GM18508 (cell line): ENCODE data around the gene ZIC5.

Source experiments
- ATAC-seq: cut with Tn5 transposase; IDR thresholded peaks from one replicate; pipeline ENCODE4 v1.9.1; 2021; ENCODE audit warnings: moderate number of reproducible peaks; ENCODE audit not compliant: insufficient read depth, unreplicated experiment

The ZIC5 gene

DNA sequence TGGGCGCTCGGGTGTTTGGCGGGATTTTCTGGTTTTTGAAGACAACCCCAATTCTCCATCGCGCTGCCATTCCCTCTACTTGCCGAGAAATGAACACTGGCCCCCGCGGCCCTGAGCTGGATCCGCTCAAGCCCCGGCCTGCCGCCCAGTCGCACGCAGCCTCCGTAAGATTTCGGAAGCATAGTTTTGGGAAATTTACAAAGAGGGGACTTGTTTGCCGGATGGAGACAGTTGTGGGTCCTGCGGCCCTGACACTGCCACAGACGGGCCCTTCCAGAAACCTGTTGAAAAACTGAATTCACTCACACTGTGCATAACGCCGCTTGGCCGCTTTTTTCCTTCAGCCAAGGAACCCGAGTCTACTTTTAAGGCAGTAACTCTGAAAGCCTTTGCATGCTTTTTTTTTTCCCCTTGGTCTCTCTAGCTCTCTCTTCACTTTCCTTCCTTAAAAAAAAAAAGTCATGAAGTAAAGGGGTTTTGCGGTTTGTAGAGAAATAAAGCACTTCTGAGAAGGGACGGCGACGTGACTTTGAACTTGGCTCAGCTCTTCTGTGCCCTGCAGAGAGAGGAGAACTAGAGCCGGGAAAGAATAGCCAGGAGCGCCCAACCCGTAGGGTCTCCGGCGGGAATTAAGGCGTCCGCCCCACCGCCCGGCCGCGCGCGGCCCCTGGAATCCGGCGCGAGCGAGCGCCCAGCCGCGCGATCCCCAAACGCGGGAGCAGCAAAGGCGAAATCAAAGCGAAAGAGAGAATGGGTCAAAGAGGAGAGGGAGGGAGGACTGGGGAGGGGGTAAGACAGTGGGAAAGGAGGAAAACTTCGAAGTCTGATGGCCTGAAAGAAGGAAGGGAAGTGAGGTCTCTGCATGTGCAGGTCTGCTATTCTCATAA lies 6.6 kb upstream of the ZIC5 start:
- ATAC-seq: no peak

- ATAC-seq: no peak
These were observed 5.9 kb upstream of the ZIC5 start for GRCh38 chr13:99977334-99977911.

DNA sequence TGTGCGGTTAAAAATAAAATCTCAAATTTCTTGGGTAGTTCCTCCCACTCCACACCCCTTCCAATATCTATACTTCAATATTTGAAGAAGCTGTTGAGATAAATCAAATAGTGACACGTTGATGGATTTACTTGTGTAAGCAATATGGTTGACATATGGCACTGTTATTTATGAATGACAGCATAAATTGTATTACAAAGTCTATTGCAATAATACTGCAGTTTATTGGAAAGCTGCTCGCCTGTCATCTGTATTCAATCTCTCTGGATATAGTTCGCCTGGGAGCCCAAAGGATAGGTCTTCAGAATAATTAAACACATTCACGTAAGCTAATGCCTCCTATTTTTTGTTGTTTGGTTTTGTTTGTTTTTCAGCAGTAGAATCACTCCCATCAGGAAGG lies 5.0 kb upstream of the ZIC5 start:
- no peak for ATAC-seq

- no peak for ATAC-seq
These were observed 4.1 kb upstream of the ZIC5 start for GRCh38 chr13:99975626-99976025.

GRCh38 chr13:99974939-99975561 lies 3.5 kb upstream of the ZIC5 start:
- ATAC-seq: no peak

DNA sequence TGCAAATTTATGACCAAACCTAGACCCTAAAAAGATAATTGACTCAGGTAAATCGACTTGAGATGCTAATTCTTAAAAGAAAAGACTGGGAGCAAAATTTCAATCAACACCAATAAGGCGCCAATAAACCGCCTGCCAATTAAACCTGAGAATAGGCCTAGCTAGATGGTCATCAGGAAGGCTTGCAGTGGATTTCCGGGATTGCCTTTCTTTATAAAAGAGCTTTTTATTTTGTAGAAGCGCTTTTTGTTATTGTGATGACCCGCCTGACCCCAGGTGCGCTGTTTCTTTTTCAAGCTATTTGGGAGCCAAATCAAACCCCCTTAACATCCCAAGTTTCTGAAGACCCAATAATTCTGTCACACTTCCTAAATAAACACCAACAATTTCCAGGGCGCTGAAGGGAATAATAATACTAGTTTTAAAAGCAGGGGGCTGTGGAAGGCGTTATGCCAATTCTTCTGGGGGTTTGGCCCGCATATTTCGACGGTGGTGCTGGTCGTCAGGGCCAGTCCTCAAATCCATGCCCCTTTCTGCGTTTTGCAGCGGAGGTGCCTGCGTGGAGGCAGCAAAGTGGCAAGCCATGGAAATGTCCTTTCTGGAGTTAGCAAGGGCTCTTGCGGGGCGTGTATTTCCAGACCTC lies 2.9 kb upstream of the ZIC5 start:
- ATAC-seq: no peak

- ATAC-seq: no peak
These were observed 2.2 kb upstream of the ZIC5 start for GRCh38 chr13:99973808-99974185.

DNA sequence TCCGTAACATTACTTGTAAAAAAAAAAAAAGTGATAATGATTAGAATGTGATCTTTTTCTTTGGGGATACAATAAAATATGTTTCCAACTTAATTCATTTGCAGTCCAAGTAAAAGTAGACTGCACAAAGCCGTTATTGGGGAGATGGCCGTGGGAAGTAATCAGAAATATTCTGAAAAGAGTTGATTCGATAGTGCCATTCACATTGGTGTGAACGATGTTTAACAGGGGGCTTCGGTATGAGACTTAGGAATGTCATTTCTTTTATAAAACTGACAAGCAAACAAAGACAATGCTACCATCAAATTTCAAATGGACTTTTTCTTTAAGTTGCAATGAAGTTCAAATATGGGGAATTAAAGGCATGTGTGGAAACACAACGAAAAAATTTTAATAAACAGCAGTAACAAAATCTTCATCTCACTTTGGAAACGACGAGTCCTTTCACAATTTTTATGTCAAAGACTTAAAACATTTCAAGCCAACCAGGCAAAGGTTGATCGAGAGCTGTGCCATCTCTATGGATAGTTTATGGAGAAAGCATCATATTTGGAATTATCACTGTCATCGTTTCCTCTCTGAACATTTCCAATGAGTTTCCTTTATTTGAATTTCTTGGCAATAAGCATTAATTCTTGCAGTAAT lies 1.7 kb upstream of the ZIC5 start:
- ATAC-seq: no peak

- no peak for ATAC-seq
These were observed 694 bp upstream of the ZIC5 start for GRCh38 chr13:99972190-99972731.

DNA sequence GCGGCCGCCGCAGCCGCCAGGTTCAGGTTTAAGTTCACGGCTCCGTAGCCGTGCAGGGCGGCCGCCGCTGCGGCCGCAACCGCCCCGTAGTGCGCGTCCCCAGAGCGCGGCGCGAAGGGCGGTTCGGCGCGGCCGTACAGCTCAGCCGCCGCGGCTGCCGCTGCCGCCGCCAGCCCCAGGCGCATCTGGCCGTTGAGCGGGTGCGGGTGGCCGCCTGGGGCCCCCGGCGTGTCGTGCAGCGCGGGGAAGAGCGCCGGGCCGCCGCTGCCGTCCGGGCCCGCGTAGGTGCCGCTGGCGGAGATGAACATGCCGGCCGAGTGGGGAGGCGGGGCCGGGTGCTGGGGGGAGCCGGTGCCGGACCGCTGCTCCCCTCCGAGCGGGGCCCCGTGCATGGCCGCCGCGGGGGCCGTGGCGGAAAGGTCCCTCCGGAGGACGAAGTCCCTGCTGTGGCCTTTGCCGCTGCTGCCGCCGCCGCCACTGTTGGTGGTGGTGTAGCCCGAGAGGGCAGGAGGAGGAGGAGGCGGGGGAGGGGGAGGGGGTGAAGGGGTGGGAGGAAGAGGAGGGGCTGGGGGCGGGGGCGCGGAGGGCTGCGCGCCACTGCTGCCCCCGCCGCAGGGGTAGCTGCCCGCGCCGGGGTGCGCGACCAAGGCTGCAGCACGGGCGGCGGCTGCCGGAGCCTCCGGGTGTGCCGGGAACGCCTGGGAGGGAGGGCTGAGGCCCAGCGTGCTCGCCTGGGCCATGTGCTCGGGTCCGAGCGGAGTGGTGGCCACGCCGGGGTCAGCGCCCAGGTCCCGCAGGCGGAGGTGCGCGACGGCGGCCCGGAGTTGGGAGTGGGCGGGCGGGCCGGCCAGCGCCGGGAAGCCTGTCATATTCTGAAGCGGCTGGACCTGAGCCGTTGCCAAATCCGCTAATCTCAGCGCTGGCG lies 654 bp downstream of the ZIC5 start:
- no peak for ATAC-seq

DNA sequence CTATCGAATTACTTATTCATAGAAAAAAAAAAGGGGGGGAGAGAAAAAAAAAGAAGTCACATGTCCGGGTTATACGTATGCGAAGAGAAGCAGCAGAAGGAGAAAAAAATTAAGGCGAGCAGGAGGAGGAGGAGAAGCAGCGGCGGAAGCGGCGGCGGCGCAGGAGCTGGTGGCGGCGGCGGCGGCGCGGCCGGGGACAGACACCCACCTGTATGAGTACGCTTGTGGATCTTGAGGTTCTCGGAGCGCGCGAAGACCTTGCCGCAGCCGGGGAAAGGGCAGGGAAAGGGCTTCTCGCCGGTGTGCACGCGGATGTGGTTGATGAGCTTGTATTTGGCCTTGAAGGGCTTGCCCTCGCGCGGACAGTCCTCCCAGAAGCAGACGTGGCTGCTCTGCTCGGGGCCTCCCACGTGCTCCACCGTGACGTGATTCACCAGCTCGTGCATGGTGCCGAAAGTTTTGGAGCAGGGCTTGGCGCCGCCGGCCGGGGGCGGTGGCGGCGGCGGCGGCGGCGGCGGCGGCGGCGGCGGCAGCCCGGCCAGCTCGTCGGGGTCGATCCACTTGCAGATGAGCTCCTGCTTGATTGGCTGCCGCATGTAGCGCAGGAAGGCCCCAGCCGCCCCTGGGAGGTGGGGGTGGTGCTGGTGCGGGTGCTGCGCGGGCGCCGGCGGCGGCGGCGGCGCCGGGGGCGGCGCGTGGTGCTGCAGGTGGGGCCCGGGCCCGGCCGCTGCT lies 1.5 kb downstream of the ZIC5 start:
- no peak for ATAC-seq

GRCh38 chr13:99969453-99969918 lies 2.1 kb downstream of the ZIC5 start:
- no peak for ATAC-seq

- ATAC-seq: no peak
These were observed 2.8 kb downstream of the ZIC5 start for GRCh38 chr13:99968521-99969452.

DNA sequence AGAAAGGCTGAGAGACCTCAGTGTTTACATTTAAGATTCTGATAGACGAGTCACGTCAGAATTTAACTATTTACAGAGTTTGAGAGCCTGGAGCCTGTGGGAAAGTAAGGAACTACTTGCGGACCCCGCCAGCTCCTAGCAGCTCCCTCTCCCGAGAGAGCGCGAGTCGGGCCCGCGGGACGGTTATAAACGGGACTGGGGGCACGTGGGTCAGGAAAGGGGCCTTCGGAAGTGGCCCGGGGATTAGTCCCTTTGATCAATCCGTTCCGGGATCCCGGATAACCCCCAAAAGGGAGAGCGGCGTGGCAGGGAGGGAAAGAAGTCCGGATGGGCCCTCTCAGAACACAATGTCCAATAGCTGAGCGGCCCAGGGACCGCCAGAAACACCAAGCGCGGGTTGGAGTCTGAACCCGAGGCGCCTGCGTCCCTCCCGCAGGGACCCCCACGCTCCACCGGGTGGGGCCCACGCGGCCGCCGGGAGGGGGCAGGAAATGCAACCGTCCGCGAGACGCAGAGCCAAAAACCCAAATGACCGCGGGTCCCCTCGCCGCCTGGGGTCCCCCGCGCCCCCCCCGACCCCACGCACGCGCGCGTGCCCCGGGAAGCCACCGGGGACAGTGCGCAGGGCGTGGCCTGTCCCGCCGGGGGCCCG lies 3.6 kb downstream of the ZIC5 start:
- no peak for ATAC-seq

DNA sequence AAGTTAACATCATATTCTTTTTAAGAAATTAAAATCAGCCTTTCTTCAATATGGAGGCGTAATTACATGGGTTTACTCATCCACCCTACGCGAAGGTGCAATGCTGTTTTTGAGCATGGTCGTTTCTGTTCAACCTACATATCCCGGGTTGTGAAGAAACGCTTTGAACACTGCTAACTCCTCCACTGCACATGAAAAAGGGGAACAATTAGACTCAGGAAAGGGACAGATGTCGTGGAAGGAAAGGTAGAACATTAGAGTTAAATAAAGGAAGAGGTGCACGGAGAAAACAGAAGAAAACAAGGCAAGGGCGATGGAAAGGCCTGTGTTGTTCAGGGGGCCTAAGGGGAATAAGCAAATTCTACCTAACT lies 4.1 kb downstream of the ZIC5 start:
- no peak for ATAC-seq

DNA sequence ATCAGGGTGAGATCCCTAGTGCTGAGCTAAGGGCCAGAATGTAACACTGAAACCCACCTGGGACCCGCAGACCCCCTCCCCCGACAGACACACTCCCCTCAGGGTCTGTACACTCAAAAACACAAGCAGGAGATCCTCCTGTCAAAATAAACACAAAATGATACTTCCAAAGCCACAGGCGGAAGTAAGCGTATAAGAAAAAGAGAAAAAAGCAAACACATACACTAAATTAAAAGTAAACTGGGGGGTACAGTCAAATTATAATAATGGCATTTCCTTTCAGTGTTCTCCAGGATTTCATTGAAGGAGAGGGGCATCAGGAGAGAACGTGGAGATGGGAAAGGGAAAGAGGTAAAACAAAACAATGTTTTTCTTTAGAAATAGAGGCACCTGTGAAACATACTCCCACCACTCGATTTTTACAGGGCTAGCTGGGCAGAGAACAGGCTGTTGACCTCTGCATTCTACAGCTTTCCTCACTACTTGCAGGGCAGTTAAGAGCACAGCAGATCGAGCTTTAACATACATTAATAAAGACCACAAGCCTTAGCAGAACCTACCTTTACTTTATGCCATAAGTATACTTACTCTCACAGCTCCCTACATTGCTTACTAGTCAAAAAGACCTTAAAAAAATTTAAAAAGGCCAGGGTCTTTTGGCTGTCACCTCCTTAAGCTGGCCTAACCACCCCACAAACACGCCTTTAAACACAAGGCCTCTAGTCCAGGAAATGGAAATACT lies 5.3 kb downstream of the ZIC5 start:
- ATAC-seq: no peak
